ENCODE results near the gene HHAT.

DNA sequence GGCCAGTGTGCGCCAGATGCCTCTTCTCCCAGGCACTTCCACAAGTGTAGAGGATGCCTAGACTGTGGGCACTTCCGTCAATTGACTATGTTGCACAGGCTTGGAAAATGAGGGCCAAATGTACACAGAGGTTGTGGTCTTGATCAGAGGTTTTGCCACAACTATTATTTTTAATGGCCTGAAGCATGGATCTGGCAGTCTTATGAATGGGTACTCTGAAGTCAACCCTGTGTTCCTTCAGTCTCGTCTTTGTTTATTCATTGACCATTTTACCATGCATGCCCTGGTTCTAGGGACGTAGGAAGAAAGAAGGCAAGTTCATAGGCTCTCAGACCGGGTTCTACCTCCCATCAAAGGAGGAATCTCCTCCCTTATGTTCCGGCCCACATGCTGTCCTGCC is 329.1 kb downstream of the HHAT start:
- TF ChIP-seq, protein P1, sequence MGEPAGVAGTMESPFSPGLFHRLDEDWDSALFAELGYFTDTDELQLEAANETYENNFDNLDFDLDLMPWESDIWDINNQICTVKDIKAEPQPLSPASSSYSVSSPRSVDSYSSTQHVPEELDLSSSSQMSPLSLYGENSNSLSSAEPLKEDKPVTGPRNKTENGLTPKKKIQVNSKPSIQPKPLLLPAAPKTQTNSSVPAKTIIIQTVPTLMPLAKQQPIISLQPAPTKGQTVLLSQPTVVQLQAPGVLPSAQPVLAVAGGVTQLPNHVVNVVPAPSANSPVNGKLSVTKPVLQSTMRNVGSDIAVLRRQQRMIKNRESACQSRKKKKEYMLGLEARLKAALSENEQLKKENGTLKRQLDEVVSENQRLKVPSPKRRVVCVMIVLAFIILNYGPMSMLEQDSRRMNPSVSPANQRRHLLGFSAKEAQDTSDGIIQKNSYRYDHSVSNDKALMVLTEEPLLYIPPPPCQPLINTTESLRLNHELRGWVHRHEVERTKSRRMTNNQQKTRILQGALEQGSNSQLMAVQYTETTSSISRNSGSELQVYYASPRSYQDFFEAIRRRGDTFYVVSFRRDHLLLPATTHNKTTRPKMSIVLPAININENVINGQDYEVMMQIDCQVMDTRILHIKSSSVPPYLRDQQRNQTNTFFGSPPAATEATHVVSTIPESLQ (CRISPR knock-in tag; IDR thresholded peaks at IDR 0.05): no peak
- TF ChIP-seq, protein P2, sequence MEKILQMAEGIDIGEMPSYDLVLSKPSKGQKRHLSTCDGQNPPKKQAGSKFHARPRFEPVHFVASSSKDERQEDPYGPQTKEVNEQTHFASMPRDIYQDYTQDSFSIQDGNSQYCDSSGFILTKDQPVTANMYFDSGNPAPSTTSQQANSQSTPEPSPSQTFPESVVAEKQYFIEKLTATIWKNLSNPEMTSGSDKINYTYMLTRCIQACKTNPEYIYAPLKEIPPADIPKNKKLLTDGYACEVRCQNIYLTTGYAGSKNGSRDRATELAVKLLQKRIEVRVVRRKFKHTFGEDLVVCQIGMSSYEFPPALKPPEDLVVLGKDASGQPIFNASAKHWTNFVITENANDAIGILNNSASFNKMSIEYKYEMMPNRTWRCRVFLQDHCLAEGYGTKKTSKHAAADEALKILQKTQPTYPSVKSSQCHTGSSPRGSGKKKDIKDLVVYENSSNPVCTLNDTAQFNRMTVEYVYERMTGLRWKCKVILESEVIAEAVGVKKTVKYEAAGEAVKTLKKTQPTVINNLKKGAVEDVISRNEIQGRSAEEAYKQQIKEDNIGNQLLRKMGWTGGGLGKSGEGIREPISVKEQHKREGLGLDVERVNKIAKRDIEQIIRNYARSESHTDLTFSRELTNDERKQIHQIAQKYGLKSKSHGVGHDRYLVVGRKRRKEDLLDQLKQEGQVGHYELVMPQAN (IDR thresholded peaks at IDR 0.05; ENCODE audit: borderline replicate concordance): no peak
- TF ChIP-seq ZNF124 (CRISPR knock-in tag; IDR thresholded peaks at IDR 0.05) (no peak), RFX5 (IDR thresholded peaks at IDR 0.05; ENCODE audit: low read depth, low read length) (no peak), ZNF232 (CRISPR knock-in tag; IDR thresholded peaks at IDR 0.05) (no peak), PTBP1 (IDR thresholded peaks at IDR 0.05; ENCODE audit: low read depth, low read length) (no peak), SMAD1 (IDR thresholded peaks at IDR 0.05; ENCODE audit: low read depth, low read length, partially characterized antibody) (no peak), MTA3 (IDR thresholded peaks at IDR 0.05; ENCODE audit: borderline replicate concordance) (no peak), POLR2A (conservative IDR thresholded peaks at IDR 0.05) (no peak), TARDBP (IDR thresholded peaks at IDR 0.05) (no peak)
- TF ChIP-seq, protein P3, sequence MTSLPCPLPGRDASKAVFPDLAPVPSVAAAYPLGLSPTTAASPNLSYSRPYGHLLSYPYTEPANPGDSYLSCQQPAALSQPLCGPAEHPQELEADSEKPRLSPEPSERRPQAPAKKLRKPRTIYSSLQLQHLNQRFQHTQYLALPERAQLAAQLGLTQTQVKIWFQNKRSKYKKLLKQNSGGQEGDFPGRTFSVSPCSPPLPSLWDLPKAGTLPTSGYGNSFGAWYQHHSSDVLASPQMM (CRISPR knock-in tag; IDR thresholded peaks at IDR 0.05): no peak
- TF ChIP-seq, protein P4, sequence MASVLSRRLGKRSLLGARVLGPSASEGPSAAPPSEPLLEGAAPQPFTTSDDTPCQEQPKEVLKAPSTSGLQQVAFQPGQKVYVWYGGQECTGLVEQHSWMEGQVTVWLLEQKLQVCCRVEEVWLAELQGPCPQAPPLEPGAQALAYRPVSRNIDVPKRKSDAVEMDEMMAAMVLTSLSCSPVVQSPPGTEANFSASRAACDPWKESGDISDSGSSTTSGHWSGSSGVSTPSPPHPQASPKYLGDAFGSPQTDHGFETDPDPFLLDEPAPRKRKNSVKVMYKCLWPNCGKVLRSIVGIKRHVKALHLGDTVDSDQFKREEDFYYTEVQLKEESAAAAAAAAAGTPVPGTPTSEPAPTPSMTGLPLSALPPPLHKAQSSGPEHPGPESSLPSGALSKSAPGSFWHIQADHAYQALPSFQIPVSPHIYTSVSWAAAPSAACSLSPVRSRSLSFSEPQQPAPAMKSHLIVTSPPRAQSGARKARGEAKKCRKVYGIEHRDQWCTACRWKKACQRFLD (CRISPR knock-in tag; IDR thresholded peaks at IDR 0.05): no peak
